Measurements from ENCODE around the gene RNLS. TPM values are rescaled to one million over a fixed set of nuclear protein-coding genes. Genes with fewer than 3 reads are reported as not detected.

Gene RNLS
- total RNA-seq, 1 experiment from 2014 or later, result 8.7 TPM

GRCh38 chr10:88315755-88316154, 267.4 kb downstream of the RNLS start:
- no peak for ATAC-seq
- no peaks in the 10 kb centered on the region for H3K27me3 Mint-ChIP-seq (ENCODE audit: low read depth)
- peaks cover 10% of the 10 kb centered on the region for H3K4me1 Mint-ChIP-seq
- TF ChIP-seq ELF4 (CRISPR knock-in tag; IDR thresholded peaks at IDR 0.05; ENCODE audit: low read depth) (no peak), PRDM15 (CRISPR knock-in tag; IDR thresholded peaks at IDR 0.05) (no peak), FOXP4 (CRISPR knock-in tag; IDR thresholded peaks at IDR 0.05) (no peak), OVOL2 (CRISPR knock-in tag; IDR thresholded peaks at IDR 0.05; ENCODE audit: borderline replicate concordance) (no peak), NFE2L1 (CRISPR knock-in tag; IDR thresholded peaks at IDR 0.05) (no peak), ZNF263 (CRISPR knock-in tag; IDR thresholded peaks at IDR 0.05; ENCODE audit: low read depth) (no peak), FOXJ3 (CRISPR knock-in tag; IDR thresholded peaks at IDR 0.05; ENCODE audit: borderline replicate concordance) (no peak), FOXK1 (CRISPR knock-in tag; IDR thresholded peaks at IDR 0.05) (no peak), ARID4B (CRISPR knock-in tag; IDR thresholded peaks at IDR 0.05; ENCODE audit: borderline replicate concordance) (no peak), ATF2 (CRISPR knock-in tag; IDR thresholded peaks at IDR 0.05; ENCODE audit: borderline replicate concordance, low read depth) (no peak), ZMAT4 (CRISPR knock-in tag; IDR thresholded peaks at IDR 0.05) (no peak), JAZF1 (CRISPR knock-in tag; IDR thresholded peaks at IDR 0.05) (no peak), TEAD1 (CRISPR knock-in tag; IDR thresholded peaks at IDR 0.05) (no peak), CTCF (IDR thresholded peaks at IDR 0.05) (no peak), EMX1 (CRISPR knock-in tag; IDR thresholded peaks at IDR 0.05) (no peak), NR2C2 (CRISPR knock-in tag; IDR thresholded peaks at IDR 0.05) (no peak), CREB1 (CRISPR knock-in tag; IDR thresholded peaks at IDR 0.05) (no peak), ZNF219 (CRISPR knock-in tag; IDR thresholded peaks at IDR 0.05; ENCODE audit: borderline replicate concordance) (no peak), ESRRA (CRISPR knock-in tag; IDR thresholded peaks at IDR 0.05; ENCODE audit: borderline replicate concordance) (no peak)
- no peak overlapping the region for H3K27ac Mint-ChIP-seq
- H3K36me3 Mint-ChIP-seq, result peaks cover 18% of the 10 kb centered on the region
- H3K9me3 Mint-ChIP-seq, result peaks cover 21% of the 10 kb centered on the region
- H3K4me3 Mint-ChIP-seq, result no peak overlapping the region
- no peak for DNase-seq (ENCODE audit: low spot score)
- POLR2A ChIA-PET, result no interaction called here
- CTCF ChIA-PET, result interaction anchor here (1.8 kb wide), 1 partner anchor 267 kb away, joined by 4 read pairs; the partner anchor contains the start of gene RNLS

All from WTC11 (cell line).